Stimulated activated CD8-positive, alpha-beta memory T cell treated with anti-CD3 and anti-CD28 coated beads, Interleukin-4, amount 100 ng/mL, for 24 hours (primary cell): ENCODE data around the gene CASZ1.

Experiments used
- DNase-seq: peaks from one replicate; pipeline ENCODE4 v3.0.0-alpha.2; 2020; ENCODE audit warnings: low read depth

The CASZ1 gene

GRCh38 chr1:10773851-10774614 lies 22.4 kb downstream of the CASZ1 start:
- DNase-seq: no peak

GRCh38 chr1:10773376-10773775 lies 23.1 kb downstream of the CASZ1 start:
- no peak for DNase-seq

GRCh38 chr1:10772711-10773110 lies 23.7 kb downstream of the CASZ1 start:
- DNase-seq: no peak

- no peak for DNase-seq
These were observed 24.7 kb downstream of the CASZ1 start for GRCh38 chr1:10771789-10772188.

- DNase-seq: no peak
These were observed 27.9 kb downstream of the CASZ1 start for GRCh38 chr1:10768552-10768951.

GRCh38 chr1:10767282-10767681 lies 29.2 kb downstream of the CASZ1 start:
- no peak for DNase-seq

- no peak for DNase-seq
These were observed 30.5 kb downstream of the CASZ1 start for GRCh38 chr1:10765734-10766478.

- no peak for DNase-seq
These were observed 31.1 kb downstream of the CASZ1 start for GRCh38 chr1:10765304-10765703.

- no peak for DNase-seq
These were observed 32.1 kb downstream of the CASZ1 start for GRCh38 chr1:10764296-10764798.

- no peak for DNase-seq
These were observed 33.6 kb downstream of the CASZ1 start for GRCh38 chr1:10762875-10763274.

- DNase-seq: no peak
These were observed 34.3 kb downstream of the CASZ1 start for GRCh38 chr1:10762153-10762523.

GRCh38 chr1:10761503-10762152 lies 34.8 kb downstream of the CASZ1 start:
- no peak for DNase-seq

GRCh38 chr1:10760566-10761502 lies 35.6 kb downstream of the CASZ1 start:
- DNase-seq: no peak

- no peak for DNase-seq
These were observed 36.8 kb downstream of the CASZ1 start for GRCh38 chr1:10759413-10760200.

- DNase-seq: no peak
These were observed 39.6 kb downstream of the CASZ1 start for GRCh38 chr1:10756842-10757241.

- peak; percentile 44 for DNase-seq
These were observed 40.4 kb downstream of the CASZ1 start for GRCh38 chr1:10755970-10756521.

- no peak for DNase-seq
These were observed 41.7 kb downstream of the CASZ1 start for GRCh38 chr1:10754568-10755329.

GRCh38 chr1:10753299-10753698 lies 43.1 kb downstream of the CASZ1 start:
- no peak for DNase-seq

GRCh38 chr1:10751561-10752085 lies 44.8 kb downstream of the CASZ1 start:
- DNase-seq: no peak

- no peak for DNase-seq
These were observed 45.3 kb downstream of the CASZ1 start for GRCh38 chr1:10751160-10751559.
